Kidney (tissue), 14 donors: ENCODE results near the gene PRKCE. TPM values are rescaled to one million over a fixed set of nuclear protein-coding genes. Genes with fewer than 3 reads are reported as not detected.
A peak's percentile ranks its signal among the peaks of the same experiment; 100 is the strongest.

Source experiments
- DNase-seq, 5 donors: peaks; one replicate each; pipeline ENCODE4 v3.0.0-alpha.2; 2013 to 2020
- FAIRE-seq: peaks from 2 replicates; lab custom pipeline; 2012; peaks lifted over from hg19 to GRCh38; lab: Jason Lieb, UNC
- H3K27ac ChIP-seq, 2 donors: one replicate each; pipeline ENCODE4 v1.7.0; 2013; ENCODE audit warnings: low read depth in 2 of 2, low read length in 2 of 2, inconsistent platforms in 1 of 2
- H3K27me3 ChIP-seq: one replicate; pipeline ENCODE4 v1.7.1; 2013; ENCODE audit warnings: low read length, inconsistent platforms; ENCODE audit not compliant: control insufficient read depth, insufficient read depth
- H3K36me3 ChIP-seq, 3 donors: one replicate each; pipeline versions ENCODE4 v1.7.0 to v1.7.1; 2013; ENCODE audit warnings: low read length in 3 of 3, control low read depth in 1 of 3, inconsistent platforms in 1 of 3; ENCODE audit not compliant: insufficient read depth in 3 of 3, control insufficient read depth in 2 of 3
- H3K4me1 ChIP-seq, 3 donors: one replicate each; pipeline versions ENCODE4 v1.7.0 to v1.7.1; 2013; ENCODE audit warnings: low read length in 3 of 3, inconsistent platforms in 1 of 3, low read depth in 1 of 3; ENCODE audit not compliant: control insufficient read depth in 2 of 3, insufficient read depth in 2 of 3
- H3K4me3 ChIP-seq, 3 donors: one replicate each; pipeline versions ENCODE4 v1.7.0 to v1.8.1; 2013; ENCODE audit warnings: low read length in 3 of 3, control low read depth in 1 of 3, inconsistent platforms in 1 of 3
- H3K9ac ChIP-seq, 3 donors: one replicate each; pipeline versions ENCODE4 v1.7.0 to v1.7.1; 2013; ENCODE audit warnings: low read length in 3 of 3, control low read depth in 1 of 3, inconsistent platforms in 1 of 3
- H3K9me3 ChIP-seq, 3 donors: one replicate each; pipeline versions ENCODE4 v1.7.0 to v1.7.1; 2013; ENCODE audit warnings: low read length in 3 of 3, control low read depth in 1 of 3, inconsistent platforms in 1 of 3; ENCODE audit not compliant: control insufficient read depth in 2 of 3, insufficient read depth in 1 of 3
- intact Hi-C: fragments of 100-400 bp; cut with DNase I; formaldehyde crosslinking; loops from one replicate; pipeline ENCODE4 v1.11.1; 2022
- polyA plus RNA-seq: library from polyadenylated mRNA; stranded (reverse); fragments of 350-450 nt; fragmentation: Illumina TruSeq; extraction: RNeasy Lipid Tissue Mini Kit (QIAGEN cat#74804); gene quantifications from one replicate; pipeline ENCODE4 v1.2.3, GENCODE V29; 2014; ENCODE audit warnings: low read depth, low replicate concordance; ENCODE audit not compliant: insufficient read depth
- total RNA-seq: library from RNA; stranded (reverse); fragmentation: NEBNext Ultra II Directional; extraction: Animal tissue kit (Norgen Biotek cat#: 25700); gene quantifications from one replicate; pipeline ENCODE4 v1.2.1, GENCODE V29; 2021
- TF ChIP-seq, protein P1 (sequence below): IDR thresholded peaks from 3 replicates; pipeline ENCODE4 v1.5.1; 2012; ENCODE audit warnings: mild to moderate bottlenecking, moderate library complexity, borderline replicate concordance; ENCODE audit not compliant: insufficient read depth; ENCODE audit errors: extremely low read depth
- donor health status: control.
- donor health status: control.
- donor health status: control.
- donor health status: control.
- donor health status: control.
- donor health status: DM: yes; HTN: yes; CAD: no.
- donor health status: Normal renal cell carcinoma (clear cell type).

The PRKCE gene
- total and polyA plus RNA-seq, 2 donors from 2014 or later = 11.1 to 27.3 TPM

DNA sequence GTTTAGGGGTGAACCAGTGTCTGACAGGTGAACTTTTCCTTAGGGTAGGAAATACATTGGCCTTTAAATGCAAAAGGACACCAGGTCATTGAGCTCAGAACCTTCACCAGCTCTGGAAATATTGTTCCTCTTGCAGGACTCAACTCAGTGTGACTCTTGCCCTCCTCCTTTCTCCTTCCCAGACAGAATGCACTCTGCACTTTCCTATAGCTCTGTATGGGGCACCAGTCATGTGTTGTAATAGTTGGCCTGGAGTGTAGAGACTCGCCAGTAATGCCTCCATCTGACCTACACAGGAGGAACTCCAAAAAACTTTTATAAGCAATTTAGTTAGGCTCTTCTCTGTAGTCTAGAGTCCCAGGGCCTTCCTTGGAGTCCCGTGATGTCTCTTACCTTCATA, 397.2 kb downstream of the PRKCE start:
- Histone ChIP-seq H3K27me3 (no peaks in the 10 kb centered on the region), H3K36me3 (no peaks in the 10 kb centered on the region), H3K27ac (no peak overlapping the region), H3K9ac (no peak overlapping the region), H3K4me3 (no peak overlapping the region), H3K4me1 (peaks cover 3 to 6% (median 5%) of the 10 kb centered on the region in 3 donors), H3K9me3 (no peaks in the 10 kb centered on the region)
- intact Hi-C loops = no loop called here
- DNase-seq = no peak
- FAIRE-seq = no peak
- TF ChIP-seq, protein P1, sequence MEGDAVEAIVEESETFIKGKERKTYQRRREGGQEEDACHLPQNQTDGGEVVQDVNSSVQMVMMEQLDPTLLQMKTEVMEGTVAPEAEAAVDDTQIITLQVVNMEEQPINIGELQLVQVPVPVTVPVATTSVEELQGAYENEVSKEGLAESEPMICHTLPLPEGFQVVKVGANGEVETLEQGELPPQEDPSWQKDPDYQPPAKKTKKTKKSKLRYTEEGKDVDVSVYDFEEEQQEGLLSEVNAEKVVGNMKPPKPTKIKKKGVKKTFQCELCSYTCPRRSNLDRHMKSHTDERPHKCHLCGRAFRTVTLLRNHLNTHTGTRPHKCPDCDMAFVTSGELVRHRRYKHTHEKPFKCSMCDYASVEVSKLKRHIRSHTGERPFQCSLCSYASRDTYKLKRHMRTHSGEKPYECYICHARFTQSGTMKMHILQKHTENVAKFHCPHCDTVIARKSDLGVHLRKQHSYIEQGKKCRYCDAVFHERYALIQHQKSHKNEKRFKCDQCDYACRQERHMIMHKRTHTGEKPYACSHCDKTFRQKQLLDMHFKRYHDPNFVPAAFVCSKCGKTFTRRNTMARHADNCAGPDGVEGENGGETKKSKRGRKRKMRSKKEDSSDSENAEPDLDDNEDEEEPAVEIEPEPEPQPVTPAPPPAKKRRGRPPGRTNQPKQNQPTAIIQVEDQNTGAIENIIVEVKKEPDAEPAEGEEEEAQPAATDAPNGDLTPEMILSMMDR = no peak

DNA sequence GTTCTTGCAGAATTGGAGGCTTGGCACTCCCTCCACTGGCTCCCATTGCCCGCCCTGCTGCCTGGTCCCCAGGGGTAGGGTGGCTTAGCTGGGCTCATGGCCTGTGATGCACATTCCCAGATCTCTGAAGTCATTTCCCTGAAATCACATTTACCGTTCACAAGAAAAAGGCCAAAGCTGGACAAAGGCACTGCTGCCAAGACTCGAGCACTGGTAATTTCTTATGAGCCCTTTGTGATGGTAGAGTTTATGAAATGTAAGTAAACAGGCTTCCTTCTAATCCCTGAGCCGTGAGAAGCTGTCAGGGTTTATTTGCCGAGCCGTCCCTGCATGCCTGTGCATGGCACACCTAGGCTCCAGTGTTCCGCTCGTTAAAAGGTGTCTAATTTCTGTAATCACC, 398.6 kb downstream of the PRKCE start:
- H3K9me3 ChIP-seq = no peaks in the 10 kb centered on the region
- H3K4me3 ChIP-seq = no peak overlapping the region
- peaks cover 3 to 5% (median 5%) of the 10 kb centered on the region in 3 donors for H3K4me1 ChIP-seq
- H3K27ac ChIP-seq = no peak overlapping the region
- TF ChIP-seq, protein P1 = no peak
- intact Hi-C loops = no loop called here
- no peak overlapping the region for H3K9ac ChIP-seq
- no peaks in the 10 kb centered on the region for H3K36me3 ChIP-seq
- FAIRE-seq = no peak
- no peaks in the 10 kb centered on the region for H3K27me3 ChIP-seq
- no peak for DNase-seq

DNA sequence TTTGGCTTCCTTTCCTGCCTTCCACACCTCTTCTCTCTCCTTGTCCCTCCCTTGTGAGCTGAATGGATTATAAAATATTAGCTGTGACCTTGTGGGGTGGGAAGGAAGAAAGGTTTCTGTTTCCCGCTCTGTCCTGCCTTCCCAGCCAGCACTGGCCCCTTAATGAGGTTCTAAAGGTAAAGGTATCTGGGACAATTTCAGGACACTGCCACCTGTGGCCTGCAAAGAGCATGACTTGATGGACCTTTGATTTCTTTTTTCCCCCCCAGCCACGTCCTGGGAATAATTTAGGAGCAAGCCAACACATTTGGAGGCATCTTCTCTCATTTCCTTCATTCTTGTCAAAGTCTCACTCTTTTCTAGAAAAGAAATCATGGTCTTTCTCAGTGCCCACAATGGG, 399.0 kb downstream of the PRKCE start:
- DNase-seq = peak in 1 of 5 donors; percentile 19
- no peak for FAIRE-seq
- Histone ChIP-seq H3K9me3 (no peaks in the 10 kb centered on the region), H3K27ac (no peak overlapping the region), H3K9ac (no peak overlapping the region), H3K36me3 (no peaks in the 10 kb centered on the region), H3K4me3 (no peak overlapping the region), H3K27me3 (no peaks in the 10 kb centered on the region), H3K4me1 (peaks cover 3 to 5% (median 5%) of the 10 kb centered on the region in 3 donors)
- intact Hi-C loops = no loop called here
- TF ChIP-seq, protein P1 = no peak

DNA sequence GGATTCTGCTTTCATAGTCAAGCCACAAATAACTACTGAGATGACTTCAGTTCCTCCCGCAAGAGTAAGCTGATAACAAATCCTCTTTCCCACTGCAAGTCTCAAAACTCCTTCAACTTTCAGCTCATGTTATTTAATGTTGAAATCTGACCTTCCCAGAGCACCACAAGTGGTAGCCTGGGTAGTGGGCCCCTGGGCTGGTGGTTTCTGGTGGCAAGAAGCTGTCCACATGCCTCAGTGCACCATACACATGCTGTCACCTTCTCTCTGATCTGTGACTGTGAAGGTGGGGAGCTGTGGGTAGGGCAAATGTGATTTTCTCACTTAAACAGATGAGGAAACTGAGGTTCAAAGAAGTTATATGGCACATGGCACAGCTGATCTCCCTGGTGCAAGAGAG, 399.6 kb downstream of the PRKCE start:
- TF ChIP-seq, protein P1 = no peak
- no peaks in the 10 kb centered on the region for H3K9me3 ChIP-seq
- H3K9ac ChIP-seq = no peak overlapping the region
- intact Hi-C loops = no loop called here
- DNase-seq (peak in 1 of 5 donors; percentile 13), FAIRE-seq (no peak)
- no peaks in the 10 kb centered on the region for H3K27me3 ChIP-seq
- H3K4me3 ChIP-seq = no peak overlapping the region
- H3K27ac ChIP-seq = no peak overlapping the region
- peaks cover 3 to 5% (median 3%) of the 10 kb centered on the region in 3 donors for H3K4me1 ChIP-seq
- no peaks in the 10 kb centered on the region for H3K36me3 ChIP-seq
